ES-I3 (cell line): ENCODE results near the gene CERKL.

Source experiments
- H3K36me3 ChIP-seq: 2 replicates; pipeline ENCODE4 v1.6.1; 2013; ENCODE audit warnings: mild to moderate bottlenecking, low read length, control low read depth, moderate library complexity; ENCODE audit not compliant: insufficient read depth
- H3K4me1 ChIP-seq: 2 replicates; pipeline ENCODE4 v1.6.1; 2013; ENCODE audit warnings: mild to moderate bottlenecking, control low read depth, low read length; ENCODE audit not compliant: insufficient read depth
- H3K9ac ChIP-seq: 2 replicates; pipeline ENCODE4 v1.6.1; 2013; ENCODE audit warnings: low read depth, mild to moderate bottlenecking, low read length, moderate library complexity
- H3K9me3 ChIP-seq: 2 replicates; pipeline ENCODE4 v1.6.1; 2013; ENCODE audit warnings: mild to moderate bottlenecking, low read length, moderate library complexity; ENCODE audit not compliant: control insufficient read depth, insufficient read depth

Gene CERKL

DNA sequence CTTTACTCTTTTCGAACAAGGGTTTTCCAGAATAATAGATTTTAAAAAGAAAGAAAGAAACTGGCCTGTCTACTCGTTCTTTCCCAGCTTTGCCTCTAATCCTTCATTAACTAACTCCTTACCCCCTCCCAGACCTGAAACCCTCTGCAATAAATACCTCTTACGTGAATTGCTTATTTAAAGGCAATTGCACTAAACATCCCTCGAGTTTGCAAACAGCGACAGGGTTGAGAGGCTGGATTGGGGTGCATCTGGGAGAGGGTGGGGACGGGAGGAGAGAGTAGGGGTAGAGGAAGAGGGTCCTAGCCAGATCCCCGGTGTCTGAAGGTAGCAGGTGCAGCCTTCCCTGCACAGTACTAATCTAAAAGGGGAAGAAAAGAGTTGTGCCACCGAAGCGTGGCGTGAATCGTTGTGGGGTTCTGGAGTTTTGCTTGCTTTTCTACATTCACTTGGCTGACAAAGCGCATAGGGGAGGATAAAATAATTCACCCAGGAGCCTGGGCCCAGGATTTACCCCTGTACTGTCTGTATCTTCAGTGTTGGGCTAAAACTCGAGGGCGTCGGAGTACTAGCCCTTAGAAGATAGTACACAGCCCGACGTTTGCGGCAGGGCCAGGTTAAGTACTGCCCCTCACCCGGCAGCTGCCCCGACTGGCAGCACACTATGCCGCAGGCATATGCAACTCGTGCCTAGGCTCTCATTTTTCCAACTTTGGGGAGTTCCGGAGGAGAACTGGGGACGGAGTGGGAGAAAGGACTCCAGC is 25.3 kb upstream of the CERKL start:
- no peak overlapping the region for H3K9ac ChIP-seq
- H3K9me3 ChIP-seq: no peaks in the 10 kb centered on the region
- peaks cover 4% of the 10 kb centered on the region; the same call in 1 of the 2 replicates for H3K4me1 ChIP-seq
- H3K36me3 ChIP-seq: no peaks in the 10 kb centered on the region

DNA sequence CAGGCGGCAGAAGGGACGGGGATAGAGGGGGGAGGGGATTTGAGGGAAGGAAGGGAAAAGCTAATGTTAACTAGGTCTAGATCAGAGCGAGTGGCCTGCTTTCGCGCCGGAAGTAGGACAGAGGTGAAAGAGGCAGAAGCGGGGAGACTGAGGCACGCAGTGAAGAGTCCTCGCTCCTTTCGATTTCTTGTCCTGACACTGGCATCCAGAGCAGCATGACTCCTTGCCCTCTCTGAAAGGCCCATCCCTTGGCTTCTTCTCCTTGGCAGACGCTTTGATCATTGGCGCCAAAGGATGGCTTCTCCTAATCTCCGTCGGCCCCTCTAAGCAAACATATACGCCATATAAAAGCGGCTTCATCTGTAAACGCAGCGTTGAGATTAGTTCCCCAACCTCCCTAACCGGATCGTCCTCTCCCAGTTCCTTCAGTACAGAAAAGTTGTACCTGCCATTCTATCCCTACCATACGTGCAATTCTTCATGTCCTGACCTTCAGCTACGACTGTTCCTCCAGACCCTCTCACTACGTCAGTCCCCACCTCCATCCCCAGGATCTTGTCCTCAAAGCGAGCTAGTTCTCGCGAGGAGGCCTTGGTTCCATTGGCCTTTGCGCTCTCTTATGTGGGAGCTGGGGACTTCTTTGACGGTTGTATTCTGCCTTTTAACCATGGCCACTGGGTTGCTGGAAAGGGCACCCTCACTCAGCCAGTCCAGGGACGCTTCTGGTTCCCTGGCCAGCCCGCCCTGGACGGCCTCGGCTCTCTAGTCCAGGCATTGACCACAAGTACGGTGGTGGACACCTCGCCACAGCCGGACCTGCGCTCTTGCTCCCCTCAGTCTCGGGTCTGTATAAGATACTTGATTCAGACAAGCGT is 24.3 kb upstream of the CERKL start:
- no peaks in the 10 kb centered on the region for H3K36me3 ChIP-seq
- no peaks in the 10 kb centered on the region for H3K9me3 ChIP-seq
- peaks cover 4% of the 10 kb centered on the region; the same call in 1 of the 2 replicates for H3K4me1 ChIP-seq
- peak overlapping the region; percentile 24; the same call in 1 of the 2 replicates for H3K9ac ChIP-seq

DNA sequence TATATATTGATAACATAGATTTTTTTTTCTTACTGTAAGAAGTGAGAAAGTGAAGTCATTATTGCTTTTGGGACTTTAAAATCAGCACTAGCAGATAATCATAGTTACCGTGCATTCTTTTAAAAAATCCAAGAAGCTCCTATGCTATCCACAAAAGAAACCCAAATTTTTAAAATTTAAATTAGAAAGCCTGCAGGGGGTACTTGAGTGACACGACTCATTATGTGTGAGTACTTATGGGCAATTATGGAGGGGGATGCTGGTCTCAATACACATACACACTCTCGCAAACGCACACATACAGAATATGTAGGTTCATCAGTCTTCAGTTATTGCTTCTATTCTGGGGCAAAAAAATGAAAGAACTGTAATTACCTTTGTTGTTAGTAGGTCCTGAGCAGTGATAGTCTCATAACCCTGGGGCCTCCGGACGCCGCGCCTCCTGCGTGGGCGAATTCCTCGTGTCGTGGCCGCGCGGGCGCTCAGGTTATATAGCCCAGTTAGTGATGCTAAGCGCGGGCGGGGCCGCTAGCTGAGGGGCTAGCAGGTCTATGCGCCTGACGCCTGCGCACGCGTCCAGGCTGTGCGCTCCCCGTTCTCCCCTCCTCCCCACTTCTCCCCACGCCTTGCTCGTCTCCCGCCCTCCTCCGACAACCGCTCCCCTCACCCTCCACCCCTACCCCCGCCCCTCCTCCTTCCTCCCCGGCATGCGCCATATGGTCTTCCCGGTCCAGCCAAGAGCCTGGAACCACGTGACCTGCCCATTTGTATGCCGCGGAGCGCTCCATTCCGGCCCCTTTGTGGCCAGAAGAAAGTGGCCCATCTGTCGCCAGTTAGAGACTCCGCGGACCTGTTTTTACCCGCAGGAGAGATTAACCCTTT is 23.4 kb upstream of the CERKL start, which contains the start of gene NEUROD1:
Gene NEUROD1 (minus strand): TSS at position 463 of the 882 bp plus-strand sequence. CDS start 1,657 bp downstream, outside the sequence.
- H3K4me1 ChIP-seq: no peaks in the 10 kb centered on the region
- H3K9ac ChIP-seq: peak within 1 kb of the TSS; percentile 24; the same call in 1 of the 2 replicates
- H3K9me3 ChIP-seq: no peaks in the 10 kb centered on the region
- H3K36me3 ChIP-seq: no peaks in the 10 kb centered on the region

DNA sequence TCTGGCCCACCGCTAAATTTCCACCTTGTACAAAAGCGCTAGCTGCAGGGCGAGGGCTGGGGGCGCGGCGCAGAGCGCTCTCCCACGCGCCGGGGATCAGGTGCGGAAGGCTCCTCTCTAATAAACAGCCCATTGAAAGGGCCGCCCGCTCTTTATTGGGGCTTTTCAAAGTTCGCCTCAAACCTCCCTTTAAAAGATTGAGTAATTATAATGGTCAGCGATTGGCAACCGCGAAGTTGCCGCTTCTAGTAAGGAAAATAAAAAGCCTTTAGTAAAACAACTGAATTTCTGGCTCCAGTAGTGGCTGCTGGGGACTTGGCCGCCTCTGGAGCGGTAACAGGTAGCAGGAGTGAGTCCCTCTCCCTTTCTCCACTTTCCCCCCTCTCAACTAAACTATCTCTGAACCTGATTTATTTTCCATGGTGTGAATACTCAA is 22.7 kb upstream of the CERKL start:
- H3K9me3 ChIP-seq: no peaks in the 10 kb centered on the region
- no peak overlapping the region for H3K9ac ChIP-seq
- H3K4me1 ChIP-seq: no peaks in the 10 kb centered on the region
- no peaks in the 10 kb centered on the region for H3K36me3 ChIP-seq

DNA sequence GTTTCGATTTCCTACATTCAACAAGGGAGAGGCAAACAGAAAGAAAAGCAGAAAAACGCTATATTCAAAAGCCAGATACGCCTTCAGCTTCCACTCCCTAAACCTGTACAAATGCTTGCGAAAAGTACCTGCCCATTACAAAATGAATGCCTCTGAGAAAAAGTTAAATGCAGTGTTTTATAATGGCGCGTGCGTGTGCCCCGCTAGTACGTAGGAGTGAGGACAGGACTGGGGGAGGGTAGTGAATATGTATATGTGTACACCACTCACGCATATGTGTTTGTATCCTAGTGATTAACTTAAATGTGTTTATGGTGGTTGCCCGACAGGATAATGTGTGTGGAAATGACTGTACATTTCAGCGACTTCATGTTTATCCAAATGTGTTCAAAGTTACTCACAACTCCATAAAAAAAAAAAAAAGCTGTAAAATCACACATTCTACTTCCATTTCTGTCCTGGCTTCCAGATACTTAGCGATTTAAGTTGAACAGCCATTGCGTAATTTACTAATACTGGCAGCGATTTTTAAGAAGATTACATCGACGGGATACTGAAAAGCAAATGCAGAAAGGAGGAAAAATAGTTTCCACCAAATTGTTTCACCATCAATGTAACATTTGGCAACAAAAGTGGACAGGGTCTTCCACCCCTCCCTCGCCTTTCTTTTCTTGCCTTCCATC is 22.1 kb upstream of the CERKL start:
- no peaks in the 10 kb centered on the region for H3K4me1 ChIP-seq
- H3K9me3 ChIP-seq: no peaks in the 10 kb centered on the region
- H3K36me3 ChIP-seq: no peaks in the 10 kb centered on the region
- H3K9ac ChIP-seq: no peak overlapping the region

DNA sequence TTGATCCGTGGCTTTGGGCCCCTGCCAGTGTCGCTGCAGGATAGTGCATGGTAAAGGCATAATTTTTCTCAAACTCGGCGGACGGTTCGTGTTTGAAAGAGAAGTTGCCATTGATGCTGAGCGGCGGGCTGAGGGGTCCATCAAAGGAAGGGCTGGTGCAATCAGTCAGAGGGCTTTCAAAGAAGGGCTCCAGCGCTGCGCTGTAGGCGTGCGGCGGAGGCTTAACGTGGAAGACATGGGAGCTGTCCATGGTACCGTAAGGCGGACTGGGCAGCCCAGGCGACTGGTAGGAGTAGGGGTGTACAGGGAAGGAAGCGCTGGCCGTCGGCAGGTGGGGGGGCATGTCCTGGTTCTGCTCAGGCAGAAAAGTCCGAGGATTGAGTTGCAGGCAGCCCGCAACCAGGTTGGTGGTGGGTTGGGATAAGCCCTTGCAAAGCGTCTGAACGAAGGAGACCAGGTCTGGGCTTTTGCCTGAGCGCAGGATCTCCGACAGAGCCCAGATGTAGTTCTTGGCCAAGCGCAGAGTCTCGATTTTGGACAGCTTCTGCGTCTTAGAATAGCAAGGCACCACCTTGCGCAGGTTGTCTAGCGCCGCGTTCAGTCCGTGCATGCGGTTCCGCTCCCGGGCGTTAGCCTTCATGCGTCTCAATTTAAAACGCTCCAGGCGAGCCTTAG is 21.1 kb upstream of the CERKL start:
- no peaks in the 10 kb centered on the region for H3K36me3 ChIP-seq
- no peaks in the 10 kb centered on the region for H3K4me1 ChIP-seq
- H3K9me3 ChIP-seq: no peaks in the 10 kb centered on the region
- no peak overlapping the region for H3K9ac ChIP-seq

DNA sequence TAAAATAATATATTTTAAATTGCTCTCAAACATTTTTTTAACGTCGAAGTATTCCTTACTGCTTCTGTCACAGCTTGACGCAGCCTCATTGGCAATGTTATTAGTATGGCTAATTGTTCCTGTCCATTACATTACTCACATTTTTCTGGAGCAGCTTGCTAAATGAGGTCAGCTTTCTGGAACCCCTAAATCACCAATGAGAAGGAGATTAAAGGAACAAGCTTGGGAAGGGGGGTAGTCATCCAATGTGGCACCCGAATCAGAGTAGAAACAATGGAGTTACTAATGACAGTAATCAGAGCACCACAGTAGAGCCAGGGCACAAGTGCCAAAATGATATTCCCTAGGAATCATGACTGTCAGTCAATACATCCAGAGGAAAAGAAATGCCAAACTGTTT is 18.3 kb upstream of the CERKL start:
- no peak overlapping the region for H3K9ac ChIP-seq
- no peaks in the 10 kb centered on the region for H3K4me1 ChIP-seq
- H3K9me3 ChIP-seq: no peaks in the 10 kb centered on the region
- H3K36me3 ChIP-seq: no peaks in the 10 kb centered on the region

DNA sequence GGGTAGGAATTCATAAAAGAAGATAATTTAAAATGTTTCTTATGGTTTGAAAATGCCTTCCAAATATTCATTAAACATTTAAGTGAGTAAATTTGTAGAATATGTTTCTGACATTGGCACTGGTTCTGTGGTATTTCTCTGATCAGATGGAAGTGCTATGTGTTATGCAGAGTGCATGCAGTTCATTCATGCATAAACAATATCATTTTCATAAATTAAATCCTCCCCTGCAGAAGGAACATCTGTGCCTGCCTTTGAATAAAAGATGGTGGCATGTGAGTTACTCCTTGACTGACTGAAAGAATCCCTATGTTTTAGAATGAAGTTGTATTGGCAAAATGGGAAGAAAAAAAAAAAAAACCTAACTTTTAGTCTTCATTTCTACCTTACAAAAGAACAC is 17.6 kb upstream of the CERKL start:
- H3K4me1 ChIP-seq: no peaks in the 10 kb centered on the region
- H3K9ac ChIP-seq: no peak overlapping the region
- no peaks in the 10 kb centered on the region for H3K36me3 ChIP-seq

DNA sequence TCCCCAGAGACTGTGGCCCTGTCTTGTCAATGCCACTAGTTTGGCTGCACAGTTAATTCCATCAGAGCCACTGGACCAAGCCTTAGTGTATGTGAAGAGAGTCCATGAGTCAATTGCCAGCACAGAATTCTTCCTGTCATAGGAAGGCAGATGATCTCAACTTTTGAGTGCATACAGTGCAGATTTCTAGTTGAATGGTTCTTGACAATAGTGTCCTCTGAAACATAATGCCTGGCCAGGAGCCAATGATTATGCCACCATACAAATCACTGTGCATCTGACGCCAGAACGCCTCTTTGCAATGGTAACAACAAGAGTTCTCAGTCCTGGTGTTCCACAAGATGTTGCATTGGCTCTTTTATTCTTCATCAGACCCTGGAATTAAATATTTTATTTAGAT is 16.3 kb upstream of the CERKL start:
- H3K36me3 ChIP-seq: no peaks in the 10 kb centered on the region
- no peaks in the 10 kb centered on the region for H3K9me3 ChIP-seq
- no peaks in the 10 kb centered on the region for H3K4me1 ChIP-seq
- no peak overlapping the region for H3K9ac ChIP-seq

More for the DNA sequence above, 17.6 kb upstream of the CERKL start:
- H3K9me3 ChIP-seq: no peaks in the 10 kb centered on the region

DNA sequence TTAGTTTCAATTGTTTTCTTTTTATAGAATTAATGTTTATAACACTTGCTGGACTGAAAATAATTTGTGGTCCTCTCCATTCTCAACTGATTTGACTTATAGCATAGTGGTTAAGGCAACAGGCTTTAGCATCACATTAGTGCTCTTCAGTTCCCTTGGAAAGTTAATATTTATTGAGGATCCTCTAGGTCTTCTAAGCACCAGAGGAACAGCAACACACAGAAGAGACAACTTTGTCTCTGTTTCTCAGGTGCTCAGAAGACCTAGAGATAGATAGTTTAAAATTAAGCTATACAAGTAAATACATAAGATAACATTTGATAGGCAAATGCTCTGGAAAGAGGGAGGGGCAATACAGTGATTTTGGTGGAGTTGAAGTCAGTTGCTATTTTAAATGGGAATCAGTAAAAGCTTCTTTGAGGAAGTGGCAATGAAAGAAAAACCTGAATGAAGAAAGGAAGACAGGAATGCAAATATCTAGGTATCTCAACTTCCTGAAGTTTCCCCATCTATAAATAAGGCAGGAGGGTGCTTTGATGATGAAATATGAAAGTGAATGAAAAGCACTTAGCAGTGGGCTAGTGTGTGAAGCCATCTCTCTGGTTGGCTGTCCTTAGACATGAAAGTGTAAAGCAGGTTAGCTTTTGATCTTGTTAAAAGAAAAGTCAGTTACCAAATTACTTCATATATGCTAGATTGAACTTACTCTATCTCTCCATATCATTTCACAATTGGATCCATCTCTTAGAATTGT is 15.5 kb upstream of the CERKL start:
- Histone ChIP-seq H3K9ac (no peak overlapping the region), H3K36me3 (no peaks in the 10 kb centered on the region), H3K4me1 (peaks cover 2% of the 10 kb centered on the region; the same call in 1 of the 2 replicates), H3K9me3 (no peaks in the 10 kb centered on the region)

DNA sequence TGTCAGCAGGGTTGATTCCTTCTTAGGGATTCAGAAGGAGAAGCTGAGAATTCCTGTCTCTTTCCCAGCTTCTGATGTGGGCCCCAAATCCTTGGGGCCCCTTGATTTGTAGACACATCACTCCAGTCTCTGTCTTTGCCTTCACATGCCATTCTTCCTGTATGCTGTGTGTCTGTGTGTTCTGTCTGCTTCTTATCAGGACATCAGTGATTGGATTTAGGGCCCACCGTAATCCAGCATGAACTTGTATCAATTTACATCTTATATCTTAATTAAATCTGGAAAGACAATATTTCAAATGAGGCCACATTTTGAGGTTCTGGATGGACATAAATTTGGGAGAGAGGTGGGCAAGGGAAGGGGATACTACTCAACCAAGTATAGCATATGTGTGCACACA is 13.7 kb upstream of the CERKL start:
- Histone ChIP-seq H3K4me1 (peaks cover 3% of the 10 kb centered on the region; the same call in 1 of the 2 replicates), H3K9ac (no peak overlapping the region), H3K9me3 (no peaks in the 10 kb centered on the region), H3K36me3 (no peaks in the 10 kb centered on the region)

DNA sequence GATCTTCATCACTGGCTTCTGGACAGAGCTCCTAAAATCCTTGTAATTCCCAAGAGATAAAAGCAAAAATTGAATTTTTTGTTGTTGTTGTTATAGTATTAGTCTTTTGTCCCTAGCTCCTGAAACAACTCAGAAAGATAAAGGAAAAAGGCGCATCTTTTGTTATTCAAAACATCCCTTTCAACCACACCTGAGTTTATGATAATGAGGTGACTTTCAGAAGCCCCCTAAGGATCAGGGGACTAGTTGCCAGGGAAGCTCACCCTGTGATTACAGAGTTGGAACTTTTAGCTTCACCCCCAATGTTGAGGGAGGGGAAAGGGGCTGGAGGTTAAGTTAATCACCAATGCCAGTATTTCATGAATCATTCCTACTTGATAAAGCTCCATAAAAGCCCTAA is 10.3 kb upstream of the CERKL start:
- Histone ChIP-seq H3K36me3 (no peaks in the 10 kb centered on the region), H3K9ac (no peak overlapping the region), H3K4me1 (peaks cover 3% of the 10 kb centered on the region; the same call in 1 of the 2 replicates), H3K9me3 (no peaks in the 10 kb centered on the region; the same call in 1 of the 2 replicates)
